HuH-7.5 (cell line): ENCODE measurements around the gene POLR3B.
"Not testable (repeated sequence)": the region's sequence is repeated elsewhere in the genome, so short reads cannot be mapped to it uniquely, and the experiment has no call there.

ENCODE experiments used
- DNase-seq: peaks from one replicate; pipeline ENCODE4 v3.0.0; 2011; ENCODE audit warnings: low spot score

POLR3B gene

DNA sequence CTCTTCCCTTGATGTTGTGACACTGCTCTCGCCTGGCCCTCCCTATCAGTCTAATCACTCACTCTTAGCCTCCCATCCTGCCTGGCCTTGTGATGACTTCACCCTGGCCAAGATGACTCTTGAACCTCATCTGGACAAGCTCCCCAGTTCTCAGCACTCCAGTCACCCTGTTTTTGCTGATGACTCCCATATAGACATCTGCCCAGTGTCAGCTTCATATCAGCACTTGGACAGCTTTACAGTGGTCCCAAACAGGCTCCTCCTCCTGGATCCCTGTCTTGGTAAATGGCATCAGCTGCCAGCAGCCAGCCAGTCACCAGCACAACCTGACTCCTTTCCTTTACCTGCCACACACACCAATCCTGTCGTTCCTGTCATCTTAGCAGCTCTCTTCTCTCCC lies 104.2 kb downstream of the POLR3B start:
- no peak for DNase-seq

DNA sequence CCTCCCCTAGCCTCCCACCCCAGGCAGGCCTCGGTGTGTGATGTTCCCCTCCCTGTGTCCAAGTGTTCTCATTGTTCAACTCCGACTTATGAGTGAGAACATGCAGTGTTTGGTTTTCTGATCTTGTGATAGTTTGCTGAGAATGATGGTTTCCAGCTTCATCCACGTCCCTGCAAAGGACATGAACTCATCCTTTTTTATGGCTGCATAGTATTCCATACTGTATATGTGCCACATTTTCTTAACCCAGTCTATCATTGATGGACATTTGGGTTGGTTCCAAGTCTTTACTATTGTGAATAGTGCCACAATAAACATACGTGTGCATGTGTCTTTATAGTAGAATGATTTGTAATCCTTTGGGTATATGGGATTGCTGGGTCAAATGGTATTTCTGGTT lies 108.1 kb downstream of the POLR3B start:
- DNase-seq: not testable (repeated sequence)

DNA sequence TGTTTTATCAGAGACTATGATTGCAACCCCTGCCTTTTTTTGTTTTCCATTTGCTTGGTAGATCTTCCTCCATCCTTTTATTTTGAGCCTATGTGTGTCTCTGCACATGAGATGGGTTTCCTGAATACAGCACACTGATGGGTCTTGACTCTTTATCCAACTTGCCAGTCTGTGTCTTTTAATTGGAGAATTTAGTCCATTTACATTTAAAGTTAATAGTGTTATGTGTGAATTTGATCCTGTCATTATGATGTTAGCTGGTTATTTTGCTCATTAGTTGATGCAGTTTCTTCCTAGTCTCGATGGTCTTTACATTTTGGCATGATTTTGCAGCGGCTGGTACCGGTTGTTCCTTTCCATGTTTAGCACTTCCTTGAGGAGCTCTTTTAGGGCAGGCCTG lies 118.1 kb downstream of the POLR3B start:
- DNase-seq: not testable (repeated sequence)

- DNase-seq: not testable (repeated sequence)
Observed at GRCh38 chr12:106477627-106478026, 120.1 kb downstream of the POLR3B start.

DNA sequence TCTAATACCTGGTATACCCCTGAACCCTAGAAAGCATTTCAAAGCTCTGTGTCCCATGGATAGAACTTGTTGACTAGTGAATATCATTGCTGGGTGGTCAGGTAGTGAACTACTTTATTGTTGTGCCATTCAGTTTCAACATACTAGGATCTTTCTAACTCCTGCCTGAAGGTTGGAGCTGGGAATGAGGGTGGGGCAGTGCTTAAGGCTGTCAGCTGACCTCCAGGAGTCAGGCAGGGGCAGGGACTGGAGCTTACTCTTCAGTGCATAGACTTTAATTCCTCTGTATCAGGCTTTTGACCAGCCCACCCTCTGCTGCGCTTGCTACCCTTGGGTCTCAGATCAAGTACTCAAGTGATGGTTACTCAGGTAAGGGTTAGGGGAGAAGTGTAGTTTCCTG lies 122.7 kb downstream of the POLR3B start:
- DNase-seq: no peak

- DNase-seq: no peak
Observed at GRCh38 chr12:106481246-106481645, 123.7 kb downstream of the POLR3B start.

- DNase-seq: no peak
Observed at GRCh38 chr12:106487664-106488063, 130.1 kb downstream of the POLR3B start.

DNA sequence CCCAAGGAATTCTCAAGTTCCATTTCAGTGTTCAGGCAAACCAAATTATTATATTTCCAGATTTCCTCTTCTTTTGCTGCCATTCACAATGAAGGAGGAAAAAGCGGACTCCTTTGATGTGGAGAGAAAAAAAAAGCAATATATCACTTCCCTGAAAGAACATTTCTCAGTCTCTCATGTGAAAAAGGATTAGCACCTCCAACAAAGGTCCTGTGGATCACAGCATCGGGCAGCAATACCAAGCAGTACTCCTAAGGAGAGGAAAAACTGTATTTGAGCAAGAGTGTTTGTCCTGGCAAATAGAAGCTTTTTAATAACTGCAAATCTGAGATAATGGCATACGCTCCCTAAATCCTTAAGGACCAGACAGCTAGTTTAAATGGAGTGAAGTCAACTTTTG lies 131.3 kb downstream of the POLR3B start:
- DNase-seq: no peak

DNA sequence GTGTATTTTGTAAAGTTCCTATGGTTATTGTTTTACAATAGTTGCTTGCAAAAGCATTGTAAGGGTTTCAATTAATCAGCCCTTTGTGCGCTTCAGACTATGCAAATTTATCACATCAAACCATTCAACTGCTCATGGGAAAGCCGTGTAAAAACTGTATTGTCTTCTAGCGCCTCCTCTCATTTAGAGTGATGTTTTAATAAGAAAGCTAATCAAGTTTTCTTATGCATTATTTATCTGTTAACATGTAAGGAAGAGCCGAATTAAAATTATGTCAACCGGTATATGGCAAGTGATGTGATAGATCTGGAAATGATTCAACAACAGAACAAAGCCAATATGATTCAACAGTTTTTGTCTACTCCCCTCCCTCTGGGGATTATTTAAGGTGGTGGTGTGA lies 132.7 kb downstream of the POLR3B start:
- no peak for DNase-seq

DNA sequence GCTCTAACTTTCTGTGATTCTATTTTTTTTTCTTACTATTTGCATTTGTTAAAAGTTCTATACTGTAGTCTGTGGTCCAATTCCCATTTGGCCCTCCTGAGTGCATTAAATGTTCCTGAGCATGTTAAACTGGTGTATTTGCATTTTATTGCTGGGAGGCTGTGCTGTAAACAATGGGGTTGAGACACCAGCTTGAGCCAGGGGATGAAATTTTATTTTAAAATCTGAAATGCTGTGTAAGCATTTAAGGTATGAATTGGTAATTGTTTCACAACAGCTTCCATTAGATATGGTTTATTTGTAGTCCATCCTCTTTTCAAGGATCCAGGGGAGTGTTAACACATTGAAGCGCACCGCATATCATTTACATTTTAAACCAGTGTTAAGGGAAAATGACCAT lies 135.3 kb downstream of the POLR3B start:
- no peak for DNase-seq

DNA sequence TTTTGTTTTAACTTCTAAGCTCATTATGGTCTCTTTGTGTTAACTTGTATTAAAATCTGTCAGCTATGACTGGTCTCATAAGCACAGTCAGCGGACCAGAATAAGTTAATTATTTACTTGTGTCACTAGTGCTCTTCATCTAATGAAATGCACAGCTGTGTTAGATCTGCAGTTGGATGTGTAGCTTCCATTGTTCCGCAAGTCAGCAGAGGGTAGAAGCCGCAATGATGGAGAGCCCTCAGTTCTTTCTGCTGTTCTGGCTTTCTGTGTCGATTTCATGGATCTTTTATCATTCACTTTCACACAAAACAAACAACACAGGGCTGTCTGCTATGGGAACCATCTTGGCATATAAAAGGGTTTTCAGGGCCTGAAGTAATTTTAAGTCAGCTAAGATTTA lies 136.0 kb downstream of the POLR3B start:
- peak; percentile 38 for DNase-seq

- no peak for DNase-seq
Observed at GRCh38 chr12:106495354-106495965, 137.9 kb downstream of the POLR3B start.

- DNase-seq: no peak
Observed at GRCh38 chr12:106498056-106498455, 140.5 kb downstream of the POLR3B start.

DNA sequence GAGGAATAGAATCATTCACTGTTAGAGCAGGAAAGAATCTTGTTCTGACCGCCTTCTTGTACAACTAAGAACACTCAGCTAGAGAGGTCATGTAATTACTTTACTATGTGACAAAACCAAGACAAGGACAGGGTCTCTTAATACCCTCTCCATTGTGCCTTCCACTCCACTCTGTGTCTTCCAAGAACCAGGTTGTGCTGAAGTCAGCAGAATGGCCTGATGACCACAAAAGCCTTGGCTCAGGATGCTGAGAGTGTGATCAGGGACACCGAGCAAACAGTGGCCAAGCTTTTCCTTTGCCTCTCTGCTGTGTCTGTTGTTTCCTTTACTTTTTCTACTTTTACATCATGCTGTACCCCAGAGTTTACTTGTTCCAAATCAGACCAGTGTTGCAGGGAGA lies 142.1 kb downstream of the POLR3B start:
- DNase-seq: no peak

GRCh38 chr12:106506691-106507090 lies 149.1 kb downstream of the POLR3B start:
- DNase-seq: no peak

GRCh38 chr12:106508966-106509365 lies 151.4 kb downstream of the POLR3B start:
- no peak for DNase-seq

- no peak for DNase-seq
Observed at GRCh38 chr12:106511365-106511764, 153.8 kb downstream of the POLR3B start.

- no peak for DNase-seq
Observed at GRCh38 chr12:106517314-106517713, 159.8 kb downstream of the POLR3B start.

GRCh38 chr12:106519607-106520021 lies 162.1 kb downstream of the POLR3B start:
- no peak for DNase-seq

GRCh38 chr12:106521901-106522300 lies 164.4 kb downstream of the POLR3B start:
- DNase-seq: no peak

- no peak for DNase-seq
Observed at GRCh38 chr12:106522708-106523107, 165.2 kb downstream of the POLR3B start.

GRCh38 chr12:106527356-106527755 lies 169.8 kb downstream of the POLR3B start:
- no peak for DNase-seq

- no peak for DNase-seq
Observed at GRCh38 chr12:106541201-106541600, 183.7 kb downstream of the POLR3B start.

DNA sequence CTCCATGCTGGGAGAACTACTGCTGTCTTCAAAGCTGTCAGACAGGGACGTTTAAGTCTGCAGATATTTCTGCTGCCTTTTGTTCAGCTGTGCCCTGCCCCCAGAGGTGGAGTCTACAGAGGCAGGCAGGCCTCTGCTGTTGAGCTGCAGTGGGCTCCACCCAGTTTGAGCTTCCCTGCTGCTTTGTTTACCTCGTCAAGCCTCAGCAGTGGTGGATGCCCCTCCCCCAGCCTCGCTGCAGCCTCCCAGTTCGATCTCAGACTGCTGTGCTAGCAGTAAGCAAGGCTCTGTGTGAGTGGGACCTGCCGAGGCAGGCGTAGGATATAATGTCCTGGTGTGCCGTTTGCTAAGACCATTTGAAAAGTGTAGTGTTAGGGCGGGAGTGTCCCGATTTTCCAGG lies 193.9 kb downstream of the POLR3B start:
- DNase-seq: no peak

DNA sequence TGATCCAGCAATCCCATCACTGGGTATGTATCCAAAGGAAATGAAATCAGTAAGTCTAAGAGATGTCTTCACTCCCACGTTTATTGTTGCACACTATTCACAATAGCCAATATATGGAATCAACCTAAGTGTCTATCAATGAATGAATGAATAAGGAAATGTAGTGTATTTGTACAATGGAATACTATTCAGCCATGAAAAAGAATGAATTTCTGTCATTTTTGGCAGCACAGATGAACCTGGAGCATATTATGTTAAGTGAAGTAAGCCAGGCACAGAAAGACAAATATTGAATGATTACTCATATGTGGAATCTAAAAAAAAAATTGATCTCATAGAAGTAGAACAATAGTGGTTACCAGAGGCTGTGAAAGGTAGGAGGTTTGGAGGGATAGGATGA lies 194.7 kb downstream of the POLR3B start:
- no peak for DNase-seq
